Measurements from ENCODE around the gene ROR2. TPM values are rescaled to one million over a fixed set of nuclear protein-coding genes. Genes with fewer than 3 reads are reported as not detected.

The ROR2 gene
- total and polyA plus RNA-seq, 2 of the 8 experiments (the other 6 are each of a cell fraction or from before 2014, with no cell fraction given): 2.7 to 4.3 TPM

- no peak overlapping the region; the same call in 1 of the 2 replicates for H2BK20ac ChIP-seq (ENCODE audit: low read length)
- H4K5ac ChIP-seq (ENCODE audit: insufficient read length, low read depth, low read length): no peak overlapping the region
- H3K23ac ChIP-seq (ENCODE audit: insufficient read length): no peak overlapping the region
- no peaks in the 10 kb centered on the region; the same call in 1 of the 2 replicates for H3K79me1 ChIP-seq (ENCODE audit: low read depth, low read length)
- H3K4me3 ChIP-seq (ENCODE audit: extremely low read depth in 1 of 4, insufficient read depth in 2 of 4, low read depth in 3 of 4, low read length in 4 of 4): no peak overlapping the region
- no peak overlapping the region for H2BK5ac ChIP-seq (ENCODE audit: low read depth, low read length)
- H3K4me2 ChIP-seq (ENCODE audit: insufficient read depth in 1 of 2, low read depth in 2 of 2, low read length in 2 of 2): no peak overlapping the region
- H2BK15ac ChIP-seq (ENCODE audit: low read length): no peak overlapping the region
- no peak overlapping the region for H2BK12ac ChIP-seq (ENCODE audit: low read depth, low read length)
- H2AK5ac ChIP-seq (ENCODE audit: low read depth, low read length): no peak overlapping the region
- no peaks in the 10 kb centered on the region for H3K36me3 ChIP-seq (ENCODE audit: control insufficient read depth in 2 of 4, insufficient read depth in 4 of 4, low read length in 3 of 4)
- no peak for DNase-seq (ENCODE audit: low read depth in 1 of 2, low spot score in 2 of 2)
- CTCF ChIA-PET (ENCODE audit: partially characterized antibody): interaction anchor here (0.5 kb wide), 1 partner anchor 132 kb away, joined by 3 read pairs; no protein-coding TSS in a partner anchor
- H3K9ac ChIP-seq (replicated peaks in 1 of 4; ENCODE audit: extremely low read depth in 1 of 4, low read depth in 3 of 4, low read length in 3 of 4): no peak overlapping the region
- no peak overlapping the region for H2AFZ ChIP-seq (ENCODE audit: low read length)
- no peak overlapping the region for H2BK120ac ChIP-seq (replicated peaks; ENCODE audit: low read depth, low read length)
- H3K27ac ChIP-seq (ENCODE audit: low read depth, low read length): no peak overlapping the region
- H3K56ac ChIP-seq (replicated peaks; ENCODE audit: insufficient read length, low read depth, low read length): no peak overlapping the region
- H3K18ac ChIP-seq (ENCODE audit: extremely low read depth, low read length): no peak overlapping the region
- POLR2A ChIA-PET (ENCODE audit: partially characterized antibody): no interaction called here
- no peak overlapping the region for H3K4ac ChIP-seq (replicated peaks; ENCODE audit: insufficient read length, low read depth, low read length)
- H4K8ac ChIP-seq (ENCODE audit: extremely low read depth, insufficient read depth, low read length): no peak overlapping the region
- no peak for TF ChIP-seq POLR2AphosphoS5 (IDR thresholded peaks at IDR 0.05; ENCODE audit: low read depth, low read length)
- TF ChIP-seq HDAC2 (IDR thresholded peaks at IDR 0.05; ENCODE audit: borderline replicate concordance in 1 of 2, low read depth in 2 of 2, low read length in 2 of 2): no peak
- TF ChIP-seq SAP30 (IDR thresholded peaks at IDR 0.05; ENCODE audit: insufficient read depth, insufficient replicate concordance, low read length): no peak
- no peak for TF ChIP-seq EZH2 (IDR thresholded peaks at IDR 0.05; ENCODE audit: low read depth, low read length, severe bottlenecking)
- TF ChIP-seq SRF (IDR thresholded peaks at IDR 0.05; ENCODE audit: low read depth, low read length): no peak
- no peak for TF ChIP-seq POU5F1 (IDR thresholded peaks at IDR 0.05; ENCODE audit: low read depth, low read length)
- no peak for TF ChIP-seq TCF12 (IDR thresholded peaks at IDR 0.05; ENCODE audit: low read depth, low read length)
- no peak for TF ChIP-seq BCL11A (IDR thresholded peaks at IDR 0.05; ENCODE audit: low read depth in 2 of 2, low read length in 2 of 2)
- no peak for TF ChIP-seq SIX5 (IDR thresholded peaks at IDR 0.05; ENCODE audit: low read depth, low read length)
- TF ChIP-seq SP4 (IDR thresholded peaks at IDR 0.05; ENCODE audit: low read length): no peak
- TF ChIP-seq KDM4A (IDR thresholded peaks at IDR 0.05; ENCODE audit: low read depth, low read length, severe bottlenecking): no peak
- no peaks in the 10 kb centered on the region; a peak in 1 of 4 replicates for H3K9me3 ChIP-seq (ENCODE audit: insufficient read depth in 2 of 2, low read depth in 1 of 2, low read length in 1 of 2)
- H3K79me2 ChIP-seq (ENCODE audit: control insufficient read depth in 1 of 2, insufficient read depth in 2 of 2, low read length in 2 of 2): no peaks in the 10 kb centered on the region
- no peaks in the 10 kb centered on the region for H4K20me1 ChIP-seq (replicated peaks in 1 of 2; ENCODE audit: control insufficient read depth in 1 of 2, insufficient read depth in 2 of 2, low read length in 2 of 2)
- 92% methylated on average over 1 of the region's 1 CpG; no CpG with 5 or more reads in 1 of the 2 experiments for WGBS, 2 experiments (ENCODE audit: extremely low coverage in 1 of 2, insufficient coverage in 1 of 2, insufficient read length in 1 of 2, insufficient replicate concordance in 2 of 2, low coverage in 1 of 2, low lambda C conversion rate in 2 of 2, missing lambda C conversion rate in 1 of 2)
- H3K14ac ChIP-seq (ENCODE audit: insufficient read length): no peak overlapping the region
- no peaks in the 10 kb centered on the region for H3K23me2 ChIP-seq (ENCODE audit: low read depth, low read length)
- no peak for FAIRE-seq
- no peaks in the 10 kb centered on the region for H3K4me1 ChIP-seq (replicated peaks in 1 of 4; ENCODE audit: control insufficient read depth in 3 of 4, insufficient read depth in 4 of 4, low read length in 3 of 4)
- no peak overlapping the region for H4K91ac ChIP-seq (replicated peaks; ENCODE audit: insufficient read length, low read length)
- H3K27me3 ChIP-seq (replicated peaks in 1 of 4; ENCODE audit: control insufficient read depth in 3 of 4, extremely low read depth in 1 of 4, insufficient read depth in 3 of 4, low read length in 3 of 4): no peaks in the 10 kb centered on the region
These were observed 311.0 kb downstream of the ROR2 start for GRCh38 chr9:91639054-91639453.

Measured in H1 (cell line).